ENCODE measurements around the gene PRC1. TPM values are rescaled to one million over a fixed set of nuclear protein-coding genes. Genes with fewer than 3 reads are reported as not detected.
"Not testable (repeated sequence)": the region's sequence is repeated elsewhere in the genome, so short reads cannot be mapped to it uniquely, and the experiment has no call there.

Gene PRC1
- polyA plus RNA-seq, 1 donor: 40.0 TPM

DNA sequence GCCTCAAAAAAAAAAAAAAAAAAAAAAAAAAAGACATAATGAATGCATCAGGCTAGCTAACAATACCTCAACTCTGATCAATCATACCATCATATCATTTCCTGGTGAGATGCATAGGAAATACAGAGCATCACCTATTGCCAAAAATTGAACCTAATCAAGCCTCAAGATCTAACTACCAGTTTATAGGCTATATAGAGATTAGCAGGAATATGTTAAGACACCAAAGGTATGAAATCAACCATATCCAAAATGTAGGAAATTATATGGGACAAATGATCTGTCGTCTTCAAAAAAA lies 28.4 kb upstream of the PRC1 start:
- no peaks in the 10 kb centered on the region for H3K9me3 ChIP-seq (ENCODE audit: control insufficient read depth, low read depth, low read length)
- H3K4me3 ChIP-seq (ENCODE audit: low read length): peak overlapping the region; percentile 73
- peaks cover 3% of the 10 kb centered on the region for H3K36me3 ChIP-seq (ENCODE audit: control insufficient read depth, insufficient read depth, low read length)
- H3K27ac ChIP-seq (ENCODE audit: low read length): peak overlapping the region; percentile 21
- DNase-seq: no peak
- H3K27me3 ChIP-seq (ENCODE audit: control insufficient read depth, insufficient read depth, low read length): no peaks in the 10 kb centered on the region
- WGBS (ENCODE audit: insufficient coverage, low lambda C conversion rate): 33% methylated on average over 1 of the region's 1 CpG
- peaks cover 10% of the 10 kb centered on the region for H3K4me1 ChIP-seq (ENCODE audit: control insufficient read depth, insufficient read depth, low read length)

GRCh38 chr15:91022075-91022831 lies 27.9 kb upstream of the PRC1 start, which contains the start of gene VPS33B:
Gene VPS33B, minus strand, starts transcription at chr15:91022594. Its CDS starts 345 bp downstream, at chr15:91022249.
- Histone ChIP-seq H3K27me3 (ENCODE audit: control insufficient read depth, insufficient read depth, low read length) (no peaks in the 10 kb centered on the region), H3K9me3 (ENCODE audit: control insufficient read depth, low read depth, low read length) (no peaks in the 10 kb centered on the region), H3K27ac (ENCODE audit: low read length) (peak within 1 kb of the TSS; percentile 21), H3K4me3 (ENCODE audit: low read length) (peak within 1 kb of the TSS; percentile 73), H3K4me1 (ENCODE audit: control insufficient read depth, insufficient read depth, low read length) (peaks cover 10% of the 10 kb centered on the region), H3K36me3 (ENCODE audit: control insufficient read depth, insufficient read depth, low read length) (peaks cover 7% of the 10 kb centered on the region)
- DNase-seq: peak; percentile 69 to 90
- 0% methylated on average over 3 of the region's 48 CpGs for WGBS (ENCODE audit: insufficient coverage, low lambda C conversion rate)

- Histone ChIP-seq H3K36me3 (ENCODE audit: control insufficient read depth, insufficient read depth, low read length) (peaks cover 11% of the 10 kb centered on the region), H3K4me3 (ENCODE audit: low read length) (peak overlapping the region; percentile 73), H3K4me1 (ENCODE audit: control insufficient read depth, insufficient read depth, low read length) (peaks cover 10% of the 10 kb centered on the region), H3K27ac (ENCODE audit: low read length) (peak overlapping the region; percentile 21), H3K9me3 (ENCODE audit: control insufficient read depth, low read depth, low read length) (no peaks in the 10 kb centered on the region), H3K27me3 (ENCODE audit: control insufficient read depth, insufficient read depth, low read length) (no peaks in the 10 kb centered on the region)
- 17% methylated on average over 1 of the region's 4 CpGs for WGBS (ENCODE audit: insufficient coverage, low lambda C conversion rate)
- peak in 1 of 2 donors; percentile 61 for DNase-seq
Measured at GRCh38 chr15:91021516-91022074, 27.3 kb upstream of the PRC1 start.

DNA sequence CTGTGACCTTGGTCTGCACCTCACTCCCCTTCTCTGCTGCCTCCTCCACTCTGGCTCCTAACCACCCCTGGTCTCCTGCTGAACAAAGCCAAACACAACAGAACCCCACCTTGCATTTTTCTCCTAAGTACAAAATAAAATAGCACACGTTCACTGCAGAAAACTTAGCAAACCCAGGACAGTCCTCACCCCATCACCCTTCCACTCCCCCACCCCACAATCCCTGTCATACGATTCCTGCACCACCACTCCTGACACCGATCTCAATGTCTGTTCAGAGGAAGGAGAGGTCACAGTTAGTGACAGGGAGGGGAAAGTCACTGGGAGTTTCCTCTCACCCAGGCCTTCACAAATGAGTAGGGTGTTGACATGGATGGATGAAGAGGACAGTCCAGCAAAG lies 23.8 kb upstream of the PRC1 start:
- Histone ChIP-seq H3K4me1 (ENCODE audit: control insufficient read depth, insufficient read depth, low read length) (peaks cover 9% of the 10 kb centered on the region), H3K4me3 (ENCODE audit: low read length) (no peak overlapping the region), H3K36me3 (ENCODE audit: control insufficient read depth, insufficient read depth, low read length) (peaks cover 28% of the 10 kb centered on the region), H3K27ac (ENCODE audit: low read length) (no peak overlapping the region), H3K9me3 (ENCODE audit: control insufficient read depth, low read depth, low read length) (no peaks in the 10 kb centered on the region), H3K27me3 (ENCODE audit: control insufficient read depth, insufficient read depth, low read length) (no peaks in the 10 kb centered on the region)
- no CpG with 5 or more reads among the region's 3 CpGs for WGBS (ENCODE audit: insufficient coverage, low lambda C conversion rate)
- DNase-seq: no peak

- DNase-seq: no peak
- no peak overlapping the region for H3K4me3 ChIP-seq (ENCODE audit: low read length)
- 67% methylated on average over 4 of the region's 5 CpGs for WGBS (ENCODE audit: insufficient coverage, low lambda C conversion rate)
- H3K27ac ChIP-seq (ENCODE audit: low read length): no peak overlapping the region
- H3K4me1 ChIP-seq (ENCODE audit: control insufficient read depth, insufficient read depth, low read length): peaks cover 4% of the 10 kb centered on the region
- peaks cover 32% of the 10 kb centered on the region for H3K36me3 ChIP-seq (ENCODE audit: control insufficient read depth, insufficient read depth, low read length)
- H3K9me3 ChIP-seq (ENCODE audit: control insufficient read depth, low read depth, low read length): no peaks in the 10 kb centered on the region
- no peaks in the 10 kb centered on the region for H3K27me3 ChIP-seq (ENCODE audit: control insufficient read depth, insufficient read depth, low read length)
Measured at GRCh38 chr15:91017716-91018115, 23.4 kb upstream of the PRC1 start.

DNA sequence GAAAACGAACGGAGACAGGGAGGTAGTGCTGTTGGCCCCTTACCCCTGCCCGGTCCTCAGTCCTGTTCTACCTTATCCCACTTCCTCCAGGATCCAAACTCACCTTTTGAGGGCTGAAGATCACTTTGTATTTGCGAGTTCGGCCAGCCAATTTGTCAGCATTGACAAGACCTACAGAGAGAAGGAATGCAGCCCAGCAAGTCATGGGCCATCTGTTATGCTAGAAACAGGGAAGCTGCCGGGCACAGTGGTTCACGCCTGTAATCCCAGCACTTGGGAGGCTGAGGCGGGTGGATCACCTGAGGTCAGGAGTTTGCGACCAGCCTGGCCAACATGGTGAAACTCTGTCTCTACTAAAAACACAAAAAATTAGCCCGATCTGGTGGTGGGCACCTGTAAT lies 19.4 kb upstream of the PRC1 start:
- H3K4me1 ChIP-seq (ENCODE audit: control insufficient read depth, insufficient read depth, low read length); H3K4me3 ChIP-seq (ENCODE audit: low read length); H3K9me3 ChIP-seq (ENCODE audit: control insufficient read depth, low read depth, low read length); DNase-seq; H3K27ac ChIP-seq (ENCODE audit: low read length); H3K27me3 ChIP-seq (ENCODE audit: control insufficient read depth, insufficient read depth, low read length): not testable (repeated sequence)
- WGBS (ENCODE audit: insufficient coverage, low lambda C conversion rate): no CpG with 5 or more reads among the region's 10 CpGs
- peaks cover 51% of the 10 kb centered on the region for H3K36me3 ChIP-seq (ENCODE audit: control insufficient read depth, insufficient read depth, low read length)

DNA sequence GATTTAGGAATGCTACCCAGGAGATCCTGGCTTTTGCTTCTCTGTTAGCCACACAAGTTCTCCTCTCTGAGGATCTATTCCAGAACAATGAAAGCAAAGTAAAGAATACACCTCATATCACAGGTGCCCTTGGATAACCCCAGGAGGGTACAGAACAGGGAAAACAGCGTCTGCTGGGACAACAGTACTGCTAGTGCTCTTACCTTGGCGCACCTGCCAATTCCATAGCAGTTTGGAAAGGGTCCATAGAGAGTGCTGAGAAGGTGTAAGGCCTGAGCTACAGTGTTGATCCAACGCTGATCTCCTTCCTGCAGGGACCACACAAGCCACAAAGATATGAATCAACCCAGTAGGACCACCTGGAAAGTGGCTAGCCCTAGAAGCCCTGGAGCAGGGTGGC lies 12.9 kb upstream of the PRC1 start:
- no peaks in the 10 kb centered on the region for H3K9me3 ChIP-seq (ENCODE audit: control insufficient read depth, low read depth, low read length)
- H3K4me3 ChIP-seq (ENCODE audit: low read length): no peak overlapping the region
- no peaks in the 10 kb centered on the region for H3K27me3 ChIP-seq (ENCODE audit: control insufficient read depth, insufficient read depth, low read length)
- no peaks in the 10 kb centered on the region for H3K4me1 ChIP-seq (ENCODE audit: control insufficient read depth, insufficient read depth, low read length)
- H3K36me3 ChIP-seq (ENCODE audit: control insufficient read depth, insufficient read depth, low read length): peaks cover 65% of the 10 kb centered on the region
- DNase-seq: no peak
- H3K27ac ChIP-seq (ENCODE audit: low read length): no peak overlapping the region
- no CpG with 5 or more reads among the region's 3 CpGs for WGBS (ENCODE audit: insufficient coverage, low lambda C conversion rate)

DNA sequence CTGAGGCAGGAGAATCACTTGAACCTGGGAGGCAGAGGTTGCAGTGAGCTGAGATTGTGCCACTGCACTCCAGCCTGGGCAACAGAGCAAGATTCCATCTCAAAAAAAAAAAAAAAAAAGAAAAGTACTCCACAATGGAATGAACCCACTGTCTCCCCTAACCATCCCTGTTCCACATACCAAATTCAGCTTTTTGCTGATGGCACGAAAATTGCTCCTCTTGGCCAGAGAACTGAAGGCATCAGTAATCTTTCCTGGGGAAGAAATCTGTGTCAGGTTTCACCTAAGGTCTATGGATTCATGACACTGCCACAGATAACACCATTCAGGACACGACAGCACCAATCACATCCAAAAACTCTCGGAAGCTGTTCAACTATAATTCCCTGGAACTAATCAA lies 6.9 kb upstream of the PRC1 start:
- WGBS (ENCODE audit: insufficient coverage, low lambda C conversion rate): no CpG with 5 or more reads among the region's 3 CpGs
- no peaks in the 10 kb centered on the region for H3K4me1 ChIP-seq (ENCODE audit: control insufficient read depth, insufficient read depth, low read length)
- no peak overlapping the region for H3K27ac ChIP-seq (ENCODE audit: low read length)
- H3K36me3 ChIP-seq (ENCODE audit: control insufficient read depth, insufficient read depth, low read length): peaks cover 67% of the 10 kb centered on the region
- DNase-seq: no peak
- no peaks in the 10 kb centered on the region for H3K9me3 ChIP-seq (ENCODE audit: control insufficient read depth, low read depth, low read length)
- no peaks in the 10 kb centered on the region for H3K27me3 ChIP-seq (ENCODE audit: control insufficient read depth, insufficient read depth, low read length)
- no peak overlapping the region for H3K4me3 ChIP-seq (ENCODE audit: low read length)

GRCh38 chr15:90998737-90999136 lies 4.4 kb upstream of the PRC1 start:
- H3K9me3 ChIP-seq (ENCODE audit: control insufficient read depth, low read depth, low read length): no peaks in the 10 kb centered on the region
- peaks cover 47% of the 10 kb centered on the region for H3K36me3 ChIP-seq (ENCODE audit: control insufficient read depth, insufficient read depth, low read length)
- WGBS (ENCODE audit: insufficient coverage, low lambda C conversion rate): no CpG with 5 or more reads among the region's 8 CpGs
- no peak for DNase-seq
- no peaks in the 10 kb centered on the region for H3K27me3 ChIP-seq (ENCODE audit: control insufficient read depth, insufficient read depth, low read length)
- no peak overlapping the region for H3K27ac ChIP-seq (ENCODE audit: low read length)
- no peaks in the 10 kb centered on the region for H3K4me1 ChIP-seq (ENCODE audit: control insufficient read depth, insufficient read depth, low read length)
- no peak overlapping the region for H3K4me3 ChIP-seq (ENCODE audit: low read length)

GRCh38 chr15:90994059-90994416 lies 297 bp downstream of the PRC1 start:
- H3K27me3 ChIP-seq (ENCODE audit: control insufficient read depth, insufficient read depth, low read length): no peaks in the 10 kb centered on the region
- DNase-seq: no peak
- H3K27ac ChIP-seq (ENCODE audit: low read length): peak overlapping the region; percentile 55
- no peaks in the 10 kb centered on the region for H3K9me3 ChIP-seq (ENCODE audit: control insufficient read depth, low read depth, low read length)
- peaks cover 3% of the 10 kb centered on the region for H3K4me1 ChIP-seq (ENCODE audit: control insufficient read depth, insufficient read depth, low read length)
- H3K4me3 ChIP-seq (ENCODE audit: low read length): peak overlapping the region; percentile 83
- H3K36me3 ChIP-seq (ENCODE audit: control insufficient read depth, insufficient read depth, low read length): peaks cover 11% of the 10 kb centered on the region
- WGBS (ENCODE audit: insufficient coverage, low lambda C conversion rate): no CpG with 5 or more reads among the region's 50 CpGs

Data from large intestine (tissue), 3 donors.